LoVo (cell line): Measurements from ENCODE around the gene EXD1.

ENCODE experiments used
- DNase-seq: peaks from one replicate; pipeline ENCODE4 v3.0.0-alpha.2; 2016; ENCODE audit warnings: low spot score

EXD1 gene

DNA sequence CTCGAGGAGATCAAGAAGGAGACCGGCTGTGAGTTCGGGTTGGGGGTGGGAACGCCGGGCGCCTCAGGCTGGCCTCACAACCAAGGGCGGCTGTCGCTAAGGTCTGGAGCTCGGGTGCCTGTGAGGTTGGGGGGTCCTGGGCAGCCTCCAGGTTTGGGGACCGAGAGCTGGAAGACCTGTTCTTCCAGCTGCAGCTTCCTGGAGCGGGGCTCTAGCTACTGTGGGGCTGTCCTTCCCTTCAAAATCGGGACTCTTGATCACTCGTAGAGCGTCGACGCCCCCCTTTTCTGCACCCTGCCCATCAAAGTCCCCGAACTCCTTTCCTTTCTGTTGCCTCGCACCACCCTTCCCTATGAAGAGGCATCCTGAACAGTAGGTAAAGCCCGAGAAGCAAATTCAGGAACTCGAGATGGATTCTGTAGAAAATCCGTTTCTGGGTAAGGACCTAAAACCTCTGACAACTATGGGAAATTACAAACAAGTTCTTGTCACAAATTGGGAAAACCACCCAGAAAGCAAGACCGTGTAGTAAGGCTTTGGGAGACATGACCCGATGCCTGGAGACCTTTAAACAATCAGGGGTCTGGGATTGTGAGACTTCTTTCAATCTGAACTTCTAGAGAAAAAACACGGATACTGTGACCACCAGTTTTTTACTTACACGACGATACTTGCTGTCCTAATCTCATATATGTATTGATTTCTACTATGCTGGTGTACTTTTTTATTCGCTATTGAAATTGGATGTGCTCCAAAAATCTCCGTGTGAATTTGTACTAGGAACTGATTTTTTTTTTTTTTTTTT, 1.1 kb upstream of the EXD1 start:
- DNase-seq: no peak

GRCh38 chr15:41230345-41230649, 260 bp downstream of the EXD1 start:
- no peak for DNase-seq

DNA sequence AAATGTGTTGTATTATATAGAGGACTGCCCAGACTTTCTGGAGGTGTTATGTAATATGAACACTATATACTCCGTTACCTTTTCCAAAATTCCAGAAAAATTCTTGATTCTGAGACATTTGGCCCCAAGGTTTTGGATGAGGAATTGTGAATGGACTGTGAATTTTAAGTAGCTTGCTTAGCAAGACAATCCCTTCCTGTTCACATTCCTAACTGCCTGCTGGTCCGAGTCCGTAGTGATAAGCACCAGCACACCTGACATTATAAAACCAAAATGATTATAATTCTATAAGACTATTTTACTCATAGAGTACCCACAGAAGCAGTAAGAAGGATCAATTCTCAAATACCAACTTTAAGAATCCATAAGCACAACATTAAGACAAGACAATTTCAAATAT, 11.2 kb downstream of the EXD1 start:
- DNase-seq: no peak

- DNase-seq: no peak
Measured at GRCh38 chr15:41218851-41219250, 11.7 kb downstream of the EXD1 start.

- DNase-seq: no peak
Measured at GRCh38 chr15:41215708-41216107, 14.8 kb downstream of the EXD1 start.

DNA sequence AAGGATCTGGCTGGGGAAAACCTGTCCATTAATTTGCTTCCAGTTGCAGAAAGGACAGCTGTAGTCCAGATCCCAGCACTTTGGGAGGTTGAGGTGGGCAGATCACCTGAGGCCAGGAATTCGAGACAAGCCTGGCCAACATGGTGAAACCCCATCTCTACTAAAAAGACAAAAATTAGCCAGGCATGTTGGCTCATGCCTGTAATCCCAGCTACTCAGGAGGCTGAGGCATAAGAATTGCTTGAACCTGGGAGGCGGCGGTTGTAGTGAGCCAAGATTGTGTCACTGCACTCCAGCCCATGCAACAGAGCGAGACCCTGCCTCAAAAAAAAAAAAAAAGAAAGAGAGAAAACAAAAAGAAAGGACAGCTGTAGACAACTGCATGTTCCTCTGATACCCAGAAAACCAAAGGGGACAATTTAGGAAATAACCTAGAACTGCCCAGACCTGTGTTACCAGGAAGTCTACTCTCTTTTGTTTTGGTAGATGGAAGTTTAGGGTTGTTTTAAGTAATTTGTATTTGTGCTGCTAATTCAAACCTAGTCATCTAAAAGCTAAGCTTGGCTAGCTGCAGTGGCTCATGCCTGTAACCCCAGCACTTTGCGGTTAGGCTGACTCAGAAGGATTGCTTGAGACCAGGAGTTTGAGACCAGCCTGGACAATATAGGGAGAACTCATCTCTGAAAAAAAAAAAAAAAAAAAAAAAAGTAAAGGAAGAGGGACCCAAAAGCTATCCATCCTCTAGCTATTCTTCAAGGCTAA, 22.7 kb downstream of the EXD1 start:
- no peak for DNase-seq

GRCh38 chr15:41205315-41205714, 25.2 kb downstream of the EXD1 start:
- DNase-seq: no peak

- no peak for DNase-seq
Measured at GRCh38 chr15:41203395-41203794, 27.2 kb downstream of the EXD1 start.

DNA sequence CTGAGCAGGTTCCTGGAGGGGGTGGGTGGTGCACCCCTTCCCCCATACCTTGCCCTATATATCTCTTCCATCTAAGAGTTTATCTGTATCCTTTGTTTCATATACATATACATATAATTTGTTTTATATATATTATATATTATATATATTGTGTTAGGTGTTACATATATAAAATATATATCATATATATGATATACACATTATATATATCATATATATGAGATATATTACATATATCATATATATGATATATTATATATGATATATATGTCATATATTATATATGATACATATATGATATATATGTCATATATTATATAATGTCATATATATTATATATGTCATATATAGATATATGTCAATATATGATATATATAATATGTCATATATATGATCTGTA, 31.1 kb downstream of the EXD1 start:
- DNase-seq: no peak

GRCh38 chr15:41194444-41194843, 36.1 kb downstream of the EXD1 start:
- no peak for DNase-seq

- no peak for DNase-seq
Measured at GRCh38 chr15:41183581-41183980, 47.0 kb downstream of the EXD1 start.

GRCh38 chr15:41182266-41182665, 48.3 kb downstream of the EXD1 start:
- no peak for DNase-seq

- no peak for DNase-seq
Measured at GRCh38 chr15:41180206-41180789, 50.3 kb downstream of the EXD1 start.

- DNase-seq: no peak
Measured at GRCh38 chr15:41169781-41170180, 60.8 kb downstream of the EXD1 start.

GRCh38 chr15:41169086-41169485, 61.5 kb downstream of the EXD1 start:
- no peak for DNase-seq

GRCh38 chr15:41161736-41162135, 68.8 kb downstream of the EXD1 start:
- DNase-seq: no peak

DNA sequence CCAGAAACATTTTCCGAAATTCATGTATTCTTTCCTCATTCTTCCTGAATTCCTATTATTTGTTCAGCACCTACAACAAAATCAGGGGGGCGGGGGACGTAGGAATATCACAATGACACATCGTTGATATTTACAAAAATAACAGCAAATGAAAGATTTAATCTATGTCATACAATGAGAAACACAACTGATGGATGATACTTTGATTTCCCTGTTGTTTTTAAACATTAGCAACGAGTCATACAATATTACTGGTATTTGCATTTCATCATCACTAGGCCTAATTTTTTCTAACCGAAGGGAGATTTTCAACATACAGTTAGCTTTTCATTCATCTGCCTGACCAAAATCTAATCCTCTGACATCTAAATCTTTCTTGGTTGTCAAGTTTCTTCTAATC, 69.2 kb downstream of the EXD1 start:
- DNase-seq: no peak

DNA sequence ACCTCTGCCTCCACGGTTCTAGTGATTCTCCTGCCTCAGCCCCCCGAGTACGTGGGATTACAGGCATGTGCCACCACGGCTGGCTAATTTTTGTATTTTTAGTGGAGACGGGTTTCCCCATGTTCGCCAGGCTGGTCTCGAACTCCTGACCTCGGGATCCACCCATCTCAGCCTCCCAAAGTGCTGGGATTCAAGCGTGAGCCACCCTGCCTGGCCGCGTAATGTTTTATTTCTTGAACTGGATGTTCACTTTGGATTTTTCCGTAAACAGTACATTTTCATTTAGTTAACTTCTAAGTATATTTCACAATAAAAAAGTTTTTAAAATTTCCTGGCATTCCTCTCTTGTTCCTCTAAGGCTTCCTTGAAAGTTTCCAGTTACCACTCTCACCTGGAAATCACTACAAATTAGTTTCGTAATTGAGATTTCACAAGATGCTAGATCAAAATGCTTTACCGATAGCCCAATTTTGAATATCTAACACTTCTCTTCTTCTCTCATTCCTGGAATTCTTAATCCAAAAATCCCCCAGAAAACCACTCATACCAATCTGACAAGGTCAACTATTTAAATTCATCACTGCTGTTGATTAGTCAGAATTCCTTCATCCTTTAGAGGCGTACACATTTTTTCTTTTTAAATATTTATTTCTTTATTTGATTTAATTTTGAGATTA, 69.8 kb downstream of the EXD1 start:
- DNase-seq: no peak

DNA sequence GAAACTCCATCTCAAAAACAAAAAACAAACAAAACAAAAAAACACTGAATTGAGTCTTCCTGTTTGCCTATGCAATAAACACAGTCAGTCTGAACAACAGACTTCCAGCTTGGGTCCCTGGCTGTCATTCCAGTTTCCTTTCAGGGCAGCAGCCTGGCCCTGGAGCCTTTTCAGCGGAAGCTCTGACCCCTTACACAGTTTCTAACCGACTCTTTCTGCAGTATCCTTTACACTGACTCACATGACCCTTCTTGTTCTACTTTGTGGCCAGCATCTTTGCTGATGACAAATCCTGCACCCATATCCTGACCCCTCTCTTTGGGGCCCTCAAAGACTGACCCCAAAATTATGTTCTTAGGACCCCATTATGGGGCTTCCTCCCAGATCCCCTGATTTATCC, 76.1 kb downstream of the EXD1 start:
- no peak for DNase-seq

DNA sequence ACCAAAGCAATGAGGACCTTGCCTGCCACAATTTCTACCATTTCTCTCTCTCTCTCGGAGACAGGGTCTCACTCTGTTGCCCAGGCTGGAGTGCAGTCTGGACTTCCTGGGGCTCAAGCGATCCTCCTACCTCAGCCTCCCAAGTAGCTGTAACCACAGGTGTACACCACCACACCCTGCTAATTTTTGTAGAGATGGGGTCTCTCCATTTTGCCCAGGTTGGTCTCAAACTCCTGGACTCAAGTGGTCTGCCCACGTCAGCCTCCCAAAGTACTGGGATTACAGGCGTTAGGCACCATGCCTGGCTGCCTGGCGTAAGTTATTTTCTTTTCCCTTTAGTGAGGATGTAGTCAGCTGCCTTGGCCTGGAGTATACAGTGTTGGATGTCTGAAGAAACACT, 76.8 kb downstream of the EXD1 start:
- no peak for DNase-seq

DNA sequence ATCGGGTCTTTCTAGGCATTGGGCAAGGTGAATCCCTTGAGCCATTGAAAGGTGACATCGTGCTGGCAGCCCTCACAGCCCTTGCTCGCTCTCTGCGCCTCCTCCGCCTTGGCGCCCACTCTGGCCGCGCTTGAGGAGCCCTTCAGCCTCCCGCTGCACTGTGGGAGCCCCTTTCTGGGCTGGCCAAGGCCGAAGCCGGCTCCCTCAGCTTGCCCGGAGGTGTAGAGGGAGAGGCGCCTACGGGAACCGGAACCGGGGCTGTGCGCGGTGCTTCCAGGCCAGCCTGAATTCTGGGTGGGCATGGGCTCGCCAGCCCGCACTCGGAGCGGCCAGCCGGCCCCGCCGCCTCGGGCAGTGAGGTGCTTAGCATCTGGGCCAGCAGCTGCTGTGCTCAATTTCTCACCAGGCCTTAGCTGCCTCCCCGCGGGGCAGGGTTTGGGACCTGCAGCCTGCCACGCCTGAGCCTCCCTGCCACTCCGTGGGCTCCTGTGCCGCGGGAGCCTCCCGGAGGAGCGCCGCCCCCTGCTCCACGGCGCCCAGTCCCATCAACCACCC, 79.0 kb downstream of the EXD1 start:
- DNase-seq: no peak

- no peak for DNase-seq
Measured at GRCh38 chr15:41150279-41150678, 80.3 kb downstream of the EXD1 start.

- no peak for DNase-seq
Measured at GRCh38 chr15:41148065-41148464, 82.5 kb downstream of the EXD1 start.
